Trophoblast cell (in vitro differentiated cells and primary cell): ENCODE measurements around the gene WRNIP1.

Experiments
- DNase-seq, 2 donors: peaks; one replicate each; pipeline ENCODE4 v3.0.0-alpha.2; 2016
- H2AFZ ChIP-seq: 2 replicates; pipeline ENCODE4 v1.6.1; 2013; ENCODE audit warnings: low read length, moderate library complexity, mild to moderate bottlenecking; ENCODE audit not compliant: insufficient read depth, poor library complexity
- H2AK5ac ChIP-seq: 2 replicates; pipeline ENCODE4 v1.6.1; 2013; ENCODE audit warnings: mild to moderate bottlenecking, low read length
- H2BK120ac ChIP-seq: 2 replicates; pipeline ENCODE4 v1.6.1; 2013; ENCODE audit warnings: low read length, mild to moderate bottlenecking, moderate library complexity; ENCODE audit not compliant: insufficient read depth, poor library complexity
- H2BK12ac ChIP-seq: 2 replicates; pipeline ENCODE4 v1.6.1; 2013; ENCODE audit warnings: mild to moderate bottlenecking, low read length, moderate library complexity
- H2BK5ac ChIP-seq: 2 replicates; pipeline ENCODE4 v1.6.1; 2013; ENCODE audit warnings: low read length, low read depth, moderate library complexity, mild to moderate bottlenecking; ENCODE audit not compliant: poor library complexity
- H3K14ac ChIP-seq: 2 replicates; pipeline ENCODE4 v1.6.1; 2013; ENCODE audit warnings: mild to moderate bottlenecking, low read length
- H3K18ac ChIP-seq: 2 replicates; pipeline ENCODE4 v1.6.1; 2013; ENCODE audit warnings: mild to moderate bottlenecking, low read length
- H3K23ac ChIP-seq: 2 replicates; pipeline ENCODE4 v1.6.1; 2013; ENCODE audit warnings: low read length
- H3K27ac ChIP-seq: 2 replicates; pipeline ENCODE4 v1.5.1; 2013; ENCODE audit warnings: low read depth, mild to moderate bottlenecking, inconsistent platforms, low read length, moderate library complexity
- H3K27me3 ChIP-seq: 2 replicates; pipeline ENCODE4 v1.6.1; 2013; ENCODE audit warnings: inconsistent platforms, mild to moderate bottlenecking, low read length, moderate library complexity; ENCODE audit not compliant: insufficient read depth
- H3K36me3 ChIP-seq, 2 experiments: 1 replicate in 1 of 2; 2 replicates in 1 of 2; pipeline ENCODE4 v1.6.1; 2013; ENCODE audit warnings: low read length in 2 of 2, mild to moderate bottlenecking in 2 of 2, moderate library complexity in 1 of 2; ENCODE audit not compliant: insufficient read depth in 2 of 2, control insufficient read depth in 1 of 2
- H3K4ac ChIP-seq: 2 replicates; pipeline ENCODE4 v1.6.1; 2013; ENCODE audit warnings: low read depth, mild to moderate bottlenecking, low read length, moderate library complexity
- H3K4me1 ChIP-seq, 2 experiments: 1 replicate in 1 of 2; 2 replicates in 1 of 2; pipeline ENCODE4 v1.6.1; 2013; ENCODE audit warnings: low read length in 2 of 2, mild to moderate bottlenecking in 2 of 2, moderate library complexity in 1 of 2; ENCODE audit not compliant: insufficient read depth in 2 of 2, control insufficient read depth in 1 of 2
- H3K4me2 ChIP-seq: 2 replicates; pipeline ENCODE4 v1.6.1; 2013; ENCODE audit warnings: inconsistent platforms, mild to moderate bottlenecking, low read length, moderate library complexity
- H3K4me3 ChIP-seq: 2 replicates; pipeline ENCODE4 v1.5.1; 2013; ENCODE audit warnings: mild to moderate bottlenecking, low read depth, low read length, inconsistent platforms
- H3K79me1 ChIP-seq: one replicate; pipeline ENCODE4 v1.6.1; 2013; ENCODE audit warnings: low read length
- H3K79me2 ChIP-seq: 2 replicates; pipeline ENCODE4 v1.6.1; 2013; ENCODE audit warnings: low read length, mild to moderate bottlenecking; ENCODE audit not compliant: control insufficient read depth, insufficient read depth, poor library complexity
- H3K9ac ChIP-seq: 2 replicates; pipeline ENCODE4 v1.6.1; 2013; ENCODE audit warnings: mild to moderate bottlenecking, low read length
- H3K9me3 ChIP-seq: 2 replicates; pipeline ENCODE4 v1.6.1; 2013; ENCODE audit warnings: low read depth, mild to moderate bottlenecking, control low read depth, inconsistent platforms, low read length; ENCODE audit not compliant: insufficient read depth
- H4K12ac ChIP-seq: 2 replicates; pipeline ENCODE4 v1.6.1; 2013; ENCODE audit warnings: low read depth, mild to moderate bottlenecking, low read length, moderate library complexity
- H4K8ac ChIP-seq: 2 replicates; pipeline ENCODE4 v1.6.1; 2013; ENCODE audit warnings: low read depth, mild to moderate bottlenecking, low read length, moderate library complexity
- H4K91ac ChIP-seq: one replicate; pipeline ENCODE4 v1.6.1; 2013; ENCODE audit warnings: low read depth, mild to moderate bottlenecking, low read length, moderate library complexity
- WGBS: extraction: QIAGEN DNeasy Blood & Tissue Kit; methylation state at CpG from one replicate; pipeline ENCODE4 v1.1.7; 2013; ENCODE audit warnings: missing lambda C conversion rate; ENCODE audit not compliant: insufficient read length, insufficient coverage; ENCODE audit errors: extremely low coverage; 5-methylcytosine and 5-hydroxymethylcytosine counted together

Gene WRNIP1

GRCh38 chr6:2754393-2754792, 10.8 kb upstream of the WRNIP1 start:
- Histone ChIP-seq H3K27ac (no peak overlapping the region), H2BK12ac (no peak overlapping the region)
- WGBS, result no CpG with 5 or more reads among the region's 3 CpGs

GRCh38 chr6:2754911-2755310, 10.3 kb upstream of the WRNIP1 start:
- no peak overlapping the region for H4K8ac ChIP-seq
- no peak overlapping the region for H3K23ac ChIP-seq
- no peak overlapping the region for H3K4me3 ChIP-seq
- WGBS, result no CpG with 5 or more reads among the region's 1 CpG
- no peak overlapping the region for H3K4ac ChIP-seq
- H4K12ac ChIP-seq, result no peak overlapping the region
- no peak overlapping the region for H4K91ac ChIP-seq
- H3K9me3 ChIP-seq, result no peaks in the 10 kb centered on the region
- no peaks in the 10 kb centered on the region for H3K79me2 ChIP-seq
- no peaks in the 10 kb centered on the region for H3K36me3 ChIP-seq
- H3K4me1 ChIP-seq, result no peaks in the 10 kb centered on the region
- H3K79me1 ChIP-seq, result no peaks in the 10 kb centered on the region
- H3K9ac ChIP-seq, result no peak overlapping the region
- no peak overlapping the region for H2BK5ac ChIP-seq
- H3K14ac ChIP-seq, result no peak overlapping the region
- no peak overlapping the region for H2BK120ac ChIP-seq
- H3K27me3 ChIP-seq, result no peaks in the 10 kb centered on the region
- H2AK5ac ChIP-seq, result no peak overlapping the region
- H3K4me2 ChIP-seq, result no peak overlapping the region
- H2AFZ ChIP-seq, result no peak overlapping the region
- no peak overlapping the region for H2BK12ac ChIP-seq
- DNase-seq, result no peak
- H3K18ac ChIP-seq, result no peak overlapping the region
- no peak overlapping the region for H3K27ac ChIP-seq

More at GRCh38 chr6:2754393-2754792, 10.8 kb upstream of the WRNIP1 start:
- no peaks in the 10 kb centered on the region for H3K79me2 ChIP-seq
- no peak overlapping the region for H4K91ac ChIP-seq
- no peak overlapping the region for H2AFZ ChIP-seq
- DNase-seq, result no peak
- no peak overlapping the region for H2BK120ac ChIP-seq
- no peak overlapping the region for H2BK5ac ChIP-seq
- H3K23ac ChIP-seq, result no peak overlapping the region
- H3K27me3 ChIP-seq, result no peaks in the 10 kb centered on the region
- H2AK5ac ChIP-seq, result no peak overlapping the region
- no peak overlapping the region for H3K4ac ChIP-seq
- H3K4me3 ChIP-seq, result no peak overlapping the region
- H3K36me3 ChIP-seq, result no peaks in the 10 kb centered on the region
- H3K18ac ChIP-seq, result no peak overlapping the region
- no peak overlapping the region for H4K12ac ChIP-seq
- H4K8ac ChIP-seq, result no peak overlapping the region
- H3K79me1 ChIP-seq, result no peaks in the 10 kb centered on the region
- H3K14ac ChIP-seq, result no peak overlapping the region
- no peaks in the 10 kb centered on the region for H3K4me1 ChIP-seq
- H3K9me3 ChIP-seq, result no peaks in the 10 kb centered on the region
- no peak overlapping the region for H3K9ac ChIP-seq
- H3K4me2 ChIP-seq, result no peak overlapping the region

GRCh38 chr6:2755456-2755855, 9.7 kb upstream of the WRNIP1 start:
- Histone ChIP-seq H4K91ac (no peak overlapping the region), H2AK5ac (no peak overlapping the region), H3K9me3 (no peaks in the 10 kb centered on the region), H3K4me3 (no peak overlapping the region), H3K23ac (no peak overlapping the region), H2BK5ac (no peak overlapping the region), H3K18ac (no peak overlapping the region), H3K79me1 (no peaks in the 10 kb centered on the region), H3K4me1 (no peaks in the 10 kb centered on the region), H4K12ac (no peak overlapping the region), H3K14ac (no peak overlapping the region), H2AFZ (no peak overlapping the region), H3K4ac (no peak overlapping the region), H2BK120ac (no peak overlapping the region), H4K8ac (no peak overlapping the region), H3K4me2 (no peak overlapping the region), H3K79me2 (no peaks in the 10 kb centered on the region), H3K27ac (no peak overlapping the region), H2BK12ac (no peak overlapping the region), H3K27me3 (no peaks in the 10 kb centered on the region), H3K9ac (no peak overlapping the region), H3K36me3 (no peaks in the 10 kb centered on the region)
- WGBS, result no CpG with 5 or more reads among the region's 3 CpGs
- no peak for DNase-seq

- DNase-seq, result no peak
- no CpG with 5 or more reads among the region's 2 CpGs for WGBS
These were observed 9.0 kb upstream of the WRNIP1 start for GRCh38 chr6:2756241-2756640.

More at GRCh38 chr6:2756241-2756640, 9.0 kb upstream of the WRNIP1 start:
- Histone ChIP-seq H4K91ac (no peak overlapping the region), H3K27me3 (no peaks in the 10 kb centered on the region), H3K9me3 (no peaks in the 10 kb centered on the region), H4K12ac (no peak overlapping the region), H3K79me1 (no peaks in the 10 kb centered on the region), H2BK120ac (no peak overlapping the region), H2AK5ac (no peak overlapping the region), H3K4me1 (no peaks in the 10 kb centered on the region), H2BK12ac (no peak overlapping the region), H2BK5ac (no peak overlapping the region), H3K4me2 (no peak overlapping the region), H3K14ac (no peak overlapping the region), H3K9ac (no peak overlapping the region), H3K4ac (no peak overlapping the region), H2AFZ (no peak overlapping the region), H4K8ac (no peak overlapping the region), H3K79me2 (no peaks in the 10 kb centered on the region), H3K27ac (no peak overlapping the region), H3K4me3 (no peak overlapping the region), H3K36me3 (no peaks in the 10 kb centered on the region), H3K18ac (no peak overlapping the region), H3K23ac (no peak overlapping the region)
